ENCODE measurements around the gene FGFR2.

GRCh38 chr10:121484816-121485215 lies 113.4 kb downstream of the FGFR2 start:
- TF ChIP-seq CTCF (IDR thresholded peaks at IDR 0.05; ENCODE audit: low read depth, low read length) (no peak), POLR2A (IDR thresholded peaks at IDR 0.05; ENCODE audit: extremely low read depth, insufficient read length) (no peak), MAX (IDR thresholded peaks at IDR 0.05; ENCODE audit: low read depth, low read length) (no peak)

All from NB4 (cell line).